Fibroblast of the aortic adventitia (primary cell): Measurements from ENCODE around the gene LSM7. TPM values are rescaled to one million over a fixed set of nuclear protein-coding genes. Genes with fewer than 3 reads are reported as not detected.

Source experiments
- DNase-seq: peaks from one replicate; pipeline ENCODE4 v3.0.0-alpha.2; 2010; ENCODE audit warnings: low read depth
- H3K4me3 ChIP-seq: 2 replicates; pipeline ENCODE4 v1.5.1; 2011; ENCODE audit warnings: low read depth, mild to moderate bottlenecking, control low read depth, low read length, moderate library complexity
- total RNA-seq: library from RNA; depleted of rRNA; stranded (reverse); fragments of >200 nt; gene quantifications from 2 replicates; pipeline ENCODE4 v1.2.3, GENCODE V29; 2012; ENCODE audit warnings: low replicate concordance
- TF ChIP-seq, protein P1 (sequence below): IDR thresholded peaks from 2 replicates; pipeline ENCODE4 v1.5.1; 2011; ENCODE audit warnings: mild to moderate bottlenecking, low read length, control low read depth, inconsistent platforms; ENCODE audit not compliant: insufficient read depth

The LSM7 gene
- total RNA-seq, 1 donor, result 108 TPM

- no peak for DNase-seq
- TF ChIP-seq, protein P1, sequence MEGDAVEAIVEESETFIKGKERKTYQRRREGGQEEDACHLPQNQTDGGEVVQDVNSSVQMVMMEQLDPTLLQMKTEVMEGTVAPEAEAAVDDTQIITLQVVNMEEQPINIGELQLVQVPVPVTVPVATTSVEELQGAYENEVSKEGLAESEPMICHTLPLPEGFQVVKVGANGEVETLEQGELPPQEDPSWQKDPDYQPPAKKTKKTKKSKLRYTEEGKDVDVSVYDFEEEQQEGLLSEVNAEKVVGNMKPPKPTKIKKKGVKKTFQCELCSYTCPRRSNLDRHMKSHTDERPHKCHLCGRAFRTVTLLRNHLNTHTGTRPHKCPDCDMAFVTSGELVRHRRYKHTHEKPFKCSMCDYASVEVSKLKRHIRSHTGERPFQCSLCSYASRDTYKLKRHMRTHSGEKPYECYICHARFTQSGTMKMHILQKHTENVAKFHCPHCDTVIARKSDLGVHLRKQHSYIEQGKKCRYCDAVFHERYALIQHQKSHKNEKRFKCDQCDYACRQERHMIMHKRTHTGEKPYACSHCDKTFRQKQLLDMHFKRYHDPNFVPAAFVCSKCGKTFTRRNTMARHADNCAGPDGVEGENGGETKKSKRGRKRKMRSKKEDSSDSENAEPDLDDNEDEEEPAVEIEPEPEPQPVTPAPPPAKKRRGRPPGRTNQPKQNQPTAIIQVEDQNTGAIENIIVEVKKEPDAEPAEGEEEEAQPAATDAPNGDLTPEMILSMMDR, result no peak
- no peak overlapping the region for H3K4me3 ChIP-seq
These were observed 3.3 kb upstream of the LSM7 start for GRCh38 chr19:2331601-2332246.

GRCh38 chr19:2330632-2331284, 2.4 kb upstream of the LSM7 start:
- no peak overlapping the region for H3K4me3 ChIP-seq
- no peak for DNase-seq
- TF ChIP-seq, protein P1, result no peak

DNA sequence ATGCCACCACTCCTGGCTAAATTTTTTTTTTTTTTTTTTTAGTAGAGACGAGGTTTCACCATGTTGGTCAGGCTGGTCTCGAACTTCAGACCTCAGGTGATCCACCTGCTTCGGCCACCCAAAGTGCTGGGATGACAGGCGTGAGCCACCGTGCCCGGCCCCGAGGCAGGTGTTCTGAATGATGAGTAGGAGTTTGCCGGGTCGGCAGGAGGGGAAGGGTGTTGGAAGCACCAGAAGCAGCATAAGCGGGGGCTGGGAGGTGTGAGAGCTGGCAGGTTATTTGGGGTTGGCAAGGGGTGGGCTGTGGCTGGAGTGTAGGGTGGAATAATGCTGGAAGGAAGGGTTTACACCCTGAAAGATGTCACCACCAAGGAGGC, 1.9 kb upstream of the LSM7 start:
- TF ChIP-seq, protein P1, result no peak
- DNase-seq, result no peak
- H3K4me3 ChIP-seq, result no peak overlapping the region

DNA sequence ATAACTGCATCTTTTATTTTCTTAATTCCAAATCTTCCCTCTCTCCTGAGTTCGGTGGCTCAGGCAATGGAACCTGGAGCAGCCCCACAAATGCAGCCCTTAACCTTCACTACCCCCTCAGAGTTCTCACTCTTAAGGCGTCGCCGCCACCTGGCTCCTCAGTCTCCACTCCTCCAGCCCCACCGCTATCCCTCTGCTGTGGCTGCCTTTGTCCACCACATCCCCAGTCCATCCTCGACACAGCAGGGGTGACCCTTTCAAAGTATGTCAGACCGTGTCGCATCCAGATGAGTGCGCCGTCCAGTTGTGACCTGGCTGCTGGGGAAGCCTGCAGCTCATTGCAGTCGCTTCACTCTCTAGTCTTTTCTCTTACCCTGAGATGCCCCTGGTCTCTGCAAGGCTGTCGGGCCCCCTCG, 1.1 kb upstream of the LSM7 start:
- TF ChIP-seq, protein P1, result no peak
- DNase-seq, result no peak
- peak overlapping the region; percentile 96 for H3K4me3 ChIP-seq

DNA sequence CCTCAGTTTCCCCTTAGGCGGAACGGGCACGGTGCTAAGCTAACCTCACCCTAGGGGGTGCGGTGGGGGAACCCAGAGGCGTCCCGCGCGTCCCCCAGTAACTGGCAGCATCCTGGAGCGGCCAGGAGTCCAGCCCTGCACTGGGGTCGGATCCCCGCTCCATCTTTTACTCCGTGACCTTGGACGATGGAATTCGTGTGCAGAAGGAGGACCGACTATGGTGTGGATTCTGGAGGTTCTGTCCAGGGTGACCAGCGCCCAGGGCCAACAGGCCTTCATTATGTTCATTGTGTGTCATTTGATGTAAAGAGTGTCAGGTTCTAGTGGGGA, 728 bp upstream of the LSM7 start:
- no peak for DNase-seq
- TF ChIP-seq, protein P1, result no peak
- peak overlapping the region; percentile 96 for H3K4me3 ChIP-seq

- TF ChIP-seq, protein P1, result no peak
- peak; percentile 66 for DNase-seq
- peak overlapping the region; percentile 96 for H3K4me3 ChIP-seq
These were observed 499 bp downstream of the LSM7 start for GRCh38 chr19:2327773-2328400.
